ENCODE measurements around the gene MYH4.

MYH4 gene

DNA sequence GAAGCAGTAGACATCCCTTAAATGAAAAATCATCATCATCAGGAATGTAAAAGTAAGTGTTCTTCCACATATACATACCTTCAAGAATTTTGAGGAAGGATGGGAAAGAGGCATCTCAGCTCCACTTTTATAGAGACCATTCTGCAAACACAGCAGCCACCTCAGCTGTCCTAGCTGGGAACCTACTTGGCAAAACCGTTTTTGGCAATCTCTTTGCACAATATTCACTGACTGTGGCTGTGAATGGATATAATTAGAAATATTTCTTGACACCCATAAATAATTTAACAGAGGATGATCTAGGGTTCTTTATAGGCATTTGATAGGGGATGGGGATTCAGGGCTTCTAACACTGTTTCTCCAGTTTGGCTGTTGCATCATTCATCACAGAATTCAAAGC, at the start of gene MYH4:
TSS of gene MYH4 (minus strand) at position 101 of the 400 bp plus-strand sequence. CDS start 2,814 bp downstream, outside the sequence.
- DNase-seq (ENCODE audit: low read depth), result no peak

GRCh38 chr17:10518271-10519037, 49.1 kb upstream of the MYH4 start, which contains the start of gene MYH1:
TSS of gene MYH1 (minus strand) at chr17:10518542. CDS start at chr17:10516642, 1,900 bp downstream.
- DNase-seq (ENCODE audit: low read depth), result no peak

DNA sequence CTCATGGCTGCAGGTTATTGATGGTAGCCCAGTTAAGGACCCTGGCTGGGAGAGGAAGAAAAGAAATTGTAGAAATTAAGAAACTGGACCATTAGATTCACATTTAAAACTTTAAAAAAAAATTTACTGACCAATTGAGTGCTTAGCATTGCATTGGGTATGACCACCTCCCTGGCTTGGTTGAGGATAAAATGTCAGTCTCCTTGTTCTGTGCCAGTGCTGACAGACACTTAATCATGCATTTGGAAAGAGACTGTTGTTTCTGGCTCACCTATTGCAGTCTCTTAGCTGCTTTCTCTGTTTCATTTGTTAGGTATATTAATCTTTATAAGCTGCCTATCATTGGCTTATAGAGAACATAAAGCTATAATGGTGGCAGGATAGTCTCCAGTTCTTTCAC, 47.3 kb upstream of the MYH4 start:
- DNase-seq (ENCODE audit: low read depth), result no peak

GRCh38 chr17:10516065-10516464, 46.7 kb upstream of the MYH4 start:
- DNase-seq (ENCODE audit: low read depth), result no peak

- no peak for DNase-seq (ENCODE audit: low read depth)
Measured at GRCh38 chr17:10513299-10514067, 44.1 kb upstream of the MYH4 start.

DNA sequence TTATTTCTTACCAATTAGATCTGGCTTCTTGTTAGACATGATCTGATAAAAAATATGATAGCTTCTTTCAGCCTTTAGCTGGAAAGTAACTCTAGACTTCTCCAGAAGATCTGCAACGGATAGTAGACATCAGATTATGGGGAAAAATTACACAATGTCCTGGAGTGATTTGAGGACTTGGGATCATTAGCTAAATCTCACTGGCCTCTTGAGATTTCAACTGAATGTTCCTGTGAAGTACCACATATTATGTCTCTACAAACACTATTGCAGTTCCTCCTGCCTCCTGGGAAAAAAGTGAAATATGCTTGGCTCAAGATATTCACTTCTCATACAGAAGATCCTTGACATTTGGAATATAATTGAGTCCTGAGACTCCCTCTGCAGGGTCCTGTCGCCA, 43.5 kb upstream of the MYH4 start:
- no peak for DNase-seq (ENCODE audit: low read depth)

- DNase-seq (ENCODE audit: low read depth), result no peak
Measured at GRCh38 chr17:10499950-10500349, 30.6 kb upstream of the MYH4 start.

DNA sequence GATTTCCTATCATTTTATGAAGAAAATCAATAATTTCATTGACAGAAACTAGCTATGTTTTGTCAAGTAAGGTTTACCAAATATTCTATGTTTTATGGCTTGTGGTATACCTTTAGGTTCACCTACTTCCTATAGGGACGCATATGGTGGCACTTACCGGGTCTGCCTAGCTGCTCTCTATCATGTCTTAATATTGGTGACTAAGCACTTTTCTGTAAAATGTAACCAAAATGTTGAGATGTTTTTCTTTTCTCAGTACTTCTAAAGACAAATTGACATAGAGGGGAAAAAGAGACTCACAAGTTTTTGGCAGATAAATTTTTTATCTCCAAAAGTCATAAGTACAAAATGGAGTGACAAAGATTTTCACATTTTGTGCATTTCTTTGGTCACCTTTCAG, 22.6 kb upstream of the MYH4 start:
- no peak for DNase-seq (ENCODE audit: low read depth)

DNA sequence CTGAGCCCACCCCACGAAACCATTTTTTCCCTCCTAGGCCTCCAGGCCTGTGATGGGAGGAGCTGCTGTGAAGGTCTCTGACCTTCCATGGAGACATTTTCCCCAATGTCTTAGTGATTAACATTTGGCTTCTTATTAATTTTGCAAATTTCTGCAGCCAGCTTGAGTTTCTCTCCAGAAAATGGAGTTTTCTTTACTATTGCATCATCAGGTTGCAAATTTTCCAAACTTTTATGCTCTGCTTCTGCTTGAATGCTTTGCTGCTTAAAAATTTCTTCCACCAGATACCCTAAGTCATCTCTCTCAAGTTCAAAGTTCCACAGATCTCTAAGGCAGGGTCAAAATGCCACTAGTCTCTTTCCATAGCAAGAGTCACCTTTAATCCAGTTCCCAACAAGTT, 12.9 kb upstream of the MYH4 start:
- DNase-seq (ENCODE audit: low read depth), result no peak

DNA sequence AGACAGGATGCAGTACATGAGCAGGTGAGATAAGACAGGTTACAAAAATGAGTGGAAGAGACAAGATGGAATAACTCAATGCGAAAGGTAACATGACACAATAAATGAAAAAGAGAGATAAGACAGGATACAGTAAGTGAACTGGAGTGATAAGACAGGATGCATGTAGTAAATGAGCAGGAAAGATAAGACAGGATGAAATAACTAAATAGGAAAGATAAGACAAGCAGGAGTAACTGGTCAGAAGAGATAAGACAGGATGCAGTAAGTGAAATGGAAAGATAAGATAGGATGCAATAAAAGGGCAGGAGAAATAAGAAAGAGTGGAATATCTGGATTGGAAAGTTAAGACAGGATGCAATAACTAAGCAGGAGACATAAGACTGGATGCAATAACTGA, 8.3 kb upstream of the MYH4 start:
- DNase-seq (ENCODE audit: low read depth), result no peak

- no peak for DNase-seq (ENCODE audit: low read depth)
Measured at GRCh38 chr17:10474536-10474935, 5.2 kb upstream of the MYH4 start.

- no peak for DNase-seq (ENCODE audit: low read depth)
Measured at GRCh38 chr17:10471858-10472257, 2.5 kb upstream of the MYH4 start.

DNA sequence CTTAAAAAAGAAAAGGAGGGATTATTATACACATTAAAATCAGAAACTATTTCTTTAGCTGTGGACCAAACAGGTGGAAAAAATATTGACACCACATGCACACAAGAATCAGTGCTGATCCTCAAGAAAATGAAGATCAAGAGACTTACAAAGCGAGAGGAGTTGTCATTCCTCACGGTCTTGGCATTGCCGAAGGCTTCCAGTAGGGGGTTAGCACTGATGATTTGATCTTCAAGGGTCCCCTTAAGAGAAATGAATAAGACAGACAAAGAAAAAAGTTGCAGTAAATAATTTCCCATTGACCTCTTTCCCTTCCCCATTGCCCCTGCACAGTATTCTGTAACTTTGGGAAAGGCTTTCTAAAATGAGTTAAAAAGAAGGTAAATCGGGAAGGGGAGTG, 6.0 kb downstream of the MYH4 start:
- DNase-seq (ENCODE audit: low read depth), result no peak

GRCh38 chr17:10460062-10460461, 9.3 kb downstream of the MYH4 start:
- no peak for DNase-seq (ENCODE audit: low read depth)

DNA sequence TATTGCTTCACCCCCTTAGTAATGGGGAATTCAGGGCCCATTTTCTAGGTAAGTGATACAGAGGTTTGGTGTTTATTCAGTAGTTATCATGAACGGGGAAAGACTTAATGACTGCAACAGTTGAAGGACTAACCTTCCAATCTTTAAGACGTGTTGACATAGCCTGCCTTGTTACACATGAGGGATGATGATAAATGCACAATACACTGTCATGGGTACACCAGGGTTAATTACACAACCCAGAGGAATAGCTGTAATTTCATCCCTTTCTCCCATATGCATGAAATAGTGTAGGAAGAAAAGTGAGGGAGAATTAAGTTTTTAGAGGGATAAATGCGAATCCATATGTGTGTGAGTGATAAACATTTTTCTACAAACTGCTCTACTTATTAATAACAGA, 10.7 kb downstream of the MYH4 start:
- no peak for DNase-seq (ENCODE audit: low read depth)

DNA sequence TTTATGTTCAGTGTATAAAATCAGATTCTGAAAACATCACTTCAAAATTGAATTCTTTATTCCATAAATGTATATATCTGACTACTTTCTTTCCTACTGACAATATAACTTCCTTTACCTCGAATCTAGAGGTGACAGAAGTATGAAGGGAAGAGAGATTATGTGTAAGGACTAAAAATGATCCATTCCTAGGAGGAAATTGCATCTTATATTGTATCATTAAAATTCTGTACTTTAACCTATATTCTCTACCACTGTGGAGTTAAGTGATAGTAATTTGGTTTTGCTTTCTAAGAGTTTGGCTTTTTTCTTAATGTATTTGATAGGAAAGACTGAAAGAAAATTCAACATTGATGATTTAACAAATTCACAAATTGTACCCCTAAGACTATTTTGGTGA, 11.4 kb downstream of the MYH4 start:
- no peak for DNase-seq (ENCODE audit: low read depth)

GRCh38 chr17:10447026-10447931, 22.1 kb downstream of the MYH4 start:
- DNase-seq (ENCODE audit: low read depth), result no peak

- no peak for DNase-seq (ENCODE audit: low read depth)
Measured at GRCh38 chr17:10439816-10440215, 29.5 kb downstream of the MYH4 start.

DNA sequence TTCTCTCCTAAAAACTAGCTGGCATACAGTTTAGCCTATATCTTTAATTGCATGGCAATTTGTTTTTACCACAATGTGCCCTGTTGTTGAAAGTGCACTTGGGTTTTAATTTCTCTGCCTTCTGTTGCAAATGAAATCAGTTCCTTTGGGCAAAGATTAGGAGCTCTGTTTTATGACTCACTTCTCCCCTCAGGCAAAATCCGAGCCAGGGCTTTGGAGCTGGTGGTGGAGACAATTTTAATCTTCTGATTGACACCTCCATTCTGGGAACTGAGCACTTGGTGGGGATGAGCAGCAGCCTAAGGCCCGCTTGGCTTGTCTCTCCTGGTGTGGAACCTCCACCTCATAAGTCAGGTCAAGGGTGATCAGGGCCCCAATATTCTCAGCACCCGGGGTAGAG, 34.3 kb downstream of the MYH4 start:
- DNase-seq (ENCODE audit: low read depth), result no peak

GRCh38 chr17:10429421-10430045, 39.8 kb downstream of the MYH4 start:
- no peak for DNase-seq (ENCODE audit: low read depth)

DNA sequence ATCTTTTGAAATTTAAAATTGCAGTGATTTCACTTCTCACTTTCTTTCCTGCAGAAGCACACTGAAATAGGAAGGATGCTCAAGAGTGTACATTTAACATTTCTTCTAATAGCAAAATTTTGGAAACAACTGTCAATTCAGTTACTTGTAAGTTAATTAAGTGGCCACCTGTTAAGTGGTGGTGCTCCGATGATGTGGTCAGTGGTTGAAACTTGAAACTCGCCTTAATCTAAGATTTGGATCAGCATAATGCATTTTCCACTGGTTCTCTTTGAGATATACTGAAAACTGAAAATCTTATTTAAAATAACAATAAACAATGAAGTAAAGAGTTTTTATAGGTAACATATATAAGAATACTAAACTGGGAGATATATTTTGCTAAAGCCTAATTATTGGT, 40.6 kb downstream of the MYH4 start:
- DNase-seq (ENCODE audit: low read depth), result no peak

Data from activated T-helper 9 cell treated with anti-CD3 and anti-CD28 coated beads, Interleukin-2, amount 50 U/mL, for 16 hours (primary cell).